PC-9 (cell line): ENCODE measurements around the gene TMEM52.

ENCODE experiments used
- CTCF ChIP-seq: fragments of 200-600 bp; sonication (generic); conservative IDR thresholded peaks from 2 replicates; pipeline ENCODE4 v1.6.1; 2017; ENCODE audit warnings: mixed run types, antibody characterized with exemption, mild to moderate bottlenecking, moderate library complexity
- EZH2 ChIP-seq: fragments of 200-600 bp; sonication (generic); IDR thresholded peaks from 2 replicates; pipeline ENCODE4 v1.8.0; 2017; ENCODE audit warnings: antibody characterized with exemption, low read depth

- TF ChIP-seq CTCF (no peak), EZH2 (no peak)
These were observed 3.0 kb upstream of the TMEM52 start for GRCh38 chr1:1921901-1922701.
